K562 (cell line): ENCODE results near the gene ZNF563. TPM values are rescaled to one million over a fixed set of nuclear protein-coding genes. Genes with fewer than 3 reads are reported as not detected.

Experiments
- ATAC-seq: fragments of 200-7000 bp; cut with Tn5 transposase; 3 replicates; pipeline ENCODE4 v1.9.1; 2020; ENCODE audit warnings: moderate library complexity
- BruUV-seq: library from RNA; stranded (reverse); fragments of 400-500 nt; replicated peaks from 2 replicates; lab custom pipeline; 2021; lab: Mats Ljungman, UMichigan
- CTCF ChIA-PET: fragments of 300-600 bp; formaldehyde crosslinking; extraction: SDS; loops from one replicate; lab custom pipeline; 2021; ENCODE audit warnings: low intra/inter-chr PET ratio; lab: Yijun Ruan, JAX
- POLR2A ChIA-PET: fragments of 300-600, 350-650 bp; sonication (Branson Sonifier 250); formaldehyde crosslinking; extraction: SDS; loops from one replicate; lab custom pipeline; 2021; ENCODE audit warnings: antibody characterized with exemption, inconsistent platforms; lab: Yijun Ruan, JAX
- DNase-seq, 4 experiments: peaks; one replicate each; pipeline versions ENCODE4 v3.0.0 to v3.0.0-alpha.2; 2011 to 2018; ENCODE audit warnings: low spot score in 3 of 4, mixed read lengths in 3 of 4; ENCODE audit errors: extremely low read depth in 1 of 4
- FAIRE-seq: peaks from 2 replicates; lab custom pipeline; 2011; peaks lifted over from hg19 to GRCh38; lab: Jason Lieb, UNC
- H2AFZ ChIP-seq: 2 replicates; pipeline ENCODE4 v1.6.0; 2011; ENCODE audit warnings: low read depth, low read length, control low read depth, inconsistent platforms
- H3K27ac ChIP-seq: fragments of 200-600 bp; 3 replicates; pipeline ENCODE4 v1.8.0; 2011; ENCODE audit warnings: low read depth, mild to moderate bottlenecking, control low read depth, inconsistent platforms, low read length, moderate library complexity, mixed read lengths; ENCODE audit errors: extremely low read depth
- H3K27me3 ChIP-seq, 2 experiments: fragments of 300-600 bp in 1 of 2; 2 replicates in 1 of 2; 3 replicates in 1 of 2; pipeline versions ENCODE4 v1.6.0 to v1.8.0; 2011; ENCODE audit warnings: inconsistent platforms in 2 of 2, low read length in 2 of 2, mild to moderate bottlenecking in 1 of 2, mixed read lengths in 1 of 2, moderate library complexity in 1 of 2; ENCODE audit not compliant: control insufficient read depth in 2 of 2, insufficient read depth in 2 of 2
- H3K36me3 ChIP-seq: fragments of 300-600 bp; 3 replicates; pipeline ENCODE4 v1.8.0; 2011; ENCODE audit warnings: mild to moderate bottlenecking, low read length, inconsistent platforms; ENCODE audit not compliant: control insufficient read depth, insufficient read depth
- H3K4me1 ChIP-seq, 2 experiments: fragments of 200-600 bp in 1 of 2; replicated peaks in 1 of 2; 2 replicates in 1 of 2; 3 replicates in 1 of 2; pipeline versions ENCODE4 v1.5.1 to v1.8.0; 2011; ENCODE audit warnings: inconsistent platforms in 2 of 2, low read length in 2 of 2, mild to moderate bottlenecking in 1 of 2, mixed read lengths in 1 of 2, moderate library complexity in 1 of 2; ENCODE audit not compliant: control insufficient read depth in 2 of 2, insufficient read depth in 2 of 2
- H3K4me2 ChIP-seq: 2 replicates; pipeline ENCODE4 v1.6.1; 2011; ENCODE audit warnings: low read length, control low read depth, inconsistent platforms, mixed read lengths; ENCODE audit not compliant: insufficient read depth
- H3K4me3 ChIP-seq: fragments of 200-600 bp; sonication (generic), shearing (Covaris generic); 2 replicates; pipeline ENCODE4 v1.5.1; 2016; ENCODE audit warnings: control low read depth, inconsistent platforms
- H3K79me2 ChIP-seq: fragments of 200-600 bp; 3 replicates; pipeline ENCODE4 v1.8.0; 2011; ENCODE audit warnings: low read length, inconsistent platforms; ENCODE audit not compliant: control insufficient read depth, insufficient read depth
- H3K9ac ChIP-seq, 2 experiments: 2 replicates each; pipeline versions ENCODE4 v1.6.0 to v1.6.1; 2011; ENCODE audit warnings: low read depth in 2 of 2, low read length in 2 of 2, control low read depth in 1 of 2, inconsistent platforms in 1 of 2, mild to moderate bottlenecking in 1 of 2, mixed read lengths in 1 of 2; ENCODE audit not compliant: insufficient read depth in 1 of 2
- H3K9me1 ChIP-seq: one replicate; pipeline ENCODE4 v1.6.0; 2011; ENCODE audit warnings: inconsistent platforms, mild to moderate bottlenecking, low read length, moderate library complexity; ENCODE audit not compliant: control insufficient read depth, insufficient read depth
- H3K9me3 ChIP-seq: replicated peaks from 2 replicates; pipeline ENCODE4 v1.5.1; 2011; ENCODE audit warnings: low read depth, low read length, inconsistent platforms; ENCODE audit not compliant: control insufficient read depth, insufficient read depth
- H4K20me1 ChIP-seq: replicated peaks from 2 replicates; pipeline ENCODE4 v1.6.1; 2011; ENCODE audit warnings: low read length, inconsistent platforms, mixed read lengths; ENCODE audit not compliant: control insufficient read depth, insufficient read depth
- ARID1B ChIP-seq: fragments of 450-650 bp; IDR thresholded peaks from 2 replicates; pipeline ENCODE4 v1.6.1; 2016; ENCODE audit warnings: antibody characterized with exemption, mild to moderate bottlenecking, inconsistent platforms
- CBFB ChIP-seq: sonication (generic); formaldehyde crosslinking; IDR thresholded peaks from 2 replicates; pipeline ENCODE4 v1.4.0; 2020; ENCODE audit warnings: mild to moderate bottlenecking, missing genetic modification reagents
- HDAC1 ChIP-seq, 2 experiments: fragments of 450-650 bp; IDR thresholded peaks; 2 replicates each; pipeline ENCODE4 v1.6.1; 2016 to 2017; ENCODE audit warnings: inconsistent platforms in 1 of 2, mild to moderate bottlenecking in 1 of 2, moderate library complexity in 1 of 2
- HINFP ChIP-seq: fragments of 450-650 bp; conservative IDR thresholded peaks from 2 replicates; pipeline ENCODE4 v1.6.1; 2016; ENCODE audit warnings: missing genetic modification characterization, low read depth, mild to moderate bottlenecking, control low read depth, missing compliant biosample characterization
- RBFOX2 ChIP-seq: fragments of 200-400 bp; formaldehyde crosslinking; IDR thresholded peaks from 2 replicates; pipeline ENCODE4 v1.6.1; 2017; ENCODE audit warnings: low read depth, mild to moderate bottlenecking, low read length, moderate library complexity
- TBP ChIP-seq: optimal IDR thresholded peaks from 2 replicates; pipeline ENCODE3; 2011; ENCODE audit warnings: low read depth, low read length, improper control_type of control experiment
- ZBTB1 ChIP-seq: sonication (generic); formaldehyde crosslinking; IDR thresholded peaks from 2 replicates; pipeline ENCODE4 v1.8.1; 2023; ENCODE audit warnings: missing genetic modification reagents, low read depth, mild to moderate bottlenecking, borderline replicate concordance
- ZNF584 ChIP-seq: fragments of 200-800 bp; sonication (Bioruptor generic); IDR thresholded peaks from 2 replicates; pipeline ENCODE4 v1.6.1; 2016; ENCODE audit warnings: low read depth, mild to moderate bottlenecking, missing genetic modification characterization, missing compliant biosample characterization
- in situ Hi-C: fragments of 300-500 bp; cut with MboI; formaldehyde crosslinking; loops from 4 replicates; pipeline ENCODE4 v1.15.0; 2018; ENCODE audit warnings: inconsistent platforms, mixed read lengths
- intact Hi-C: fragments of 100-400 bp; cut with micrococcal nuclease; formaldehyde crosslinking; loops from 2 replicates; pipeline ENCODE4 v1.14.2; 2022
- polyA plus RNA-seq, 8 experiments: library from polyadenylated mRNA; depleted of rRNA in 4 of 8; stranded (reverse) in 5 of 8; unstranded in 3 of 8; fragments of >200 nt; fragmentation: Nextera tagmentation in 2 of 8; fragmentation: Illumina TruSeq in 1 of 8; extraction: Ambion mirVana in 2 of 8; extraction: Trizol in 1 of 8; gene quantifications; 2 replicates each; pipeline versions ENCODE4 v1.2.1 to v1.2.3, GENCODE V29; 2011 to 2014; ENCODE audit warnings: inconsistent platforms in 1 of 8, missing spikeins in 1 of 8
- total RNA-seq, 7 experiments: library from RNA; depleted of rRNA in 6 of 7; stranded (reverse); fragments of >200 nt in 6 of 7; fragmentation: Illumina TruSeq in 2 of 7; extraction: Trizol in 2 of 7; gene quantifications; 2 replicates each; pipeline versions ENCODE4 v1.2.1 to v1.2.3, GENCODE V29; 2011 to 2021; ENCODE audit warnings: low replicate concordance in 1 of 7
- TF ChIP-seq, protein P1 (sequence below): fragments of 250-450 bp; sonication (Bioruptor Pico); IDR thresholded peaks from 2 replicates; pipeline ENCODE4 v1.4.0; 2020; ENCODE audit warnings: mild to moderate bottlenecking, moderate library complexity, borderline replicate concordance

The ZNF563 gene
- total and polyA plus RNA-seq, 9 of the 15 experiments (the other 6 are each of a cell fraction or from before 2014, with no cell fraction given) = 0.37 to 2.9 (median 0.74) TPM

- TF ChIP-seq, protein P1, sequence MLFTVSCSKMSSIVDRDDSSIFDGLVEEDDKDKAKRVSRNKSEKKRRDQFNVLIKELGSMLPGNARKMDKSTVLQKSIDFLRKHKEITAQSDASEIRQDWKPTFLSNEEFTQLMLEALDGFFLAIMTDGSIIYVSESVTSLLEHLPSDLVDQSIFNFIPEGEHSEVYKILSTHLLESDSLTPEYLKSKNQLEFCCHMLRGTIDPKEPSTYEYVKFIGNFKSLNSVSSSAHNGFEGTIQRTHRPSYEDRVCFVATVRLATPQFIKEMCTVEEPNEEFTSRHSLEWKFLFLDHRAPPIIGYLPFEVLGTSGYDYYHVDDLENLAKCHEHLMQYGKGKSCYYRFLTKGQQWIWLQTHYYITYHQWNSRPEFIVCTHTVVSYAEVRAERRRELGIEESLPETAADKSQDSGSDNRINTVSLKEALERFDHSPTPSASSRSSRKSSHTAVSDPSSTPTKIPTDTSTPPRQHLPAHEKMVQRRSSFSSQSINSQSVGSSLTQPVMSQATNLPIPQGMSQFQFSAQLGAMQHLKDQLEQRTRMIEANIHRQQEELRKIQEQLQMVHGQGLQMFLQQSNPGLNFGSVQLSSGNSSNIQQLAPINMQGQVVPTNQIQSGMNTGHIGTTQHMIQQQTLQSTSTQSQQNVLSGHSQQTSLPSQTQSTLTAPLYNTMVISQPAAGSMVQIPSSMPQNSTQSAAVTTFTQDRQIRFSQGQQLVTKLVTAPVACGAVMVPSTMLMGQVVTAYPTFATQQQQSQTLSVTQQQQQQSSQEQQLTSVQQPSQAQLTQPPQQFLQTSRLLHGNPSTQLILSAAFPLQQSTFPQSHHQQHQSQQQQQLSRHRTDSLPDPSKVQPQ (CRISPR knock-in tag) = no peak
Observed at GRCh38 chr19:12330340-12330739, 3.1 kb downstream of the ZNF563 start (continued).

DNA sequence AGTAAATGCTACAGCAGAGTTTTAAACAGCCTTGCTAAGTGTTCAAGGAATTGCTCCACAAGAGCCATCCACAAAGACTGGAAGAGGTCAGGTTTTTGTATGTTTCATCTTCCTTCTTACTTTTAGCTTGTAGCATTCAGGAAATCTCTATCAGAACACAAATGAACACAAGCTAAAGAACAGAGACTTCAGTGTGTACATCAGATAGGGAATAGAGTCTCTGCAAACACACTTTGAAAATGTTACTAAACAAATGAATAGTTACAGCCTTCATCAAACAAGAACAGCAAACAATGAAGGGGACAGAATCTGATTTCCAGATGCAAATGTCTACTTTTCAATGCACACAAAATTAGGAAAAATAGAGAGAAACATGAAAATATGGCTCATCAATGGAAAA lies 7.7 kb downstream of the ZNF563 start:
- H3K27ac ChIP-seq = no peak overlapping the region
- intact Hi-C loops = no loop called here
- DNase-seq (no peak), FAIRE-seq (no peak), ATAC-seq (no peak)
- H3K9me1 ChIP-seq = no peaks in the 10 kb centered on the region
- TF ChIP-seq HDAC1 (IDR thresholded peaks at IDR 0.05) (no peak), TBP (no peak), RBFOX2 (no peak), CBFB (CRISPR knock-in tag) (no peak), ARID1B (no peak), HINFP (no peak), ZBTB1 (CRISPR knock-in tag) (no peak), ZNF584 (CRISPR knock-in tag) (no peak)
- H3K4me3 ChIP-seq = no peak overlapping the region
- H3K4me2 ChIP-seq = no peak overlapping the region
- peaks cover 0 to 1% of the 10 kb centered on the region in 2 experiments; a peak in 1 of 5 replicates for H3K4me1 ChIP-seq
- no peak overlapping the region for H2AFZ ChIP-seq
- no peaks in the 10 kb centered on the region for H3K36me3 ChIP-seq
- in situ Hi-C loops = no loop called here
- H3K79me2 ChIP-seq = no peaks in the 10 kb centered on the region
- H3K27me3 ChIP-seq = no peaks in the 10 kb centered on the region; a peak in 1 of 5 replicates
- no TSS peak for BruUV-seq
- no peak overlapping the region for H3K9ac ChIP-seq
- no peaks in the 10 kb centered on the region for H3K9me3 ChIP-seq
- CTCF ChIA-PET = no interaction called here
- H4K20me1 ChIP-seq = no peaks in the 10 kb centered on the region
- POLR2A ChIA-PET = no interaction called here
